Measurements from ENCODE around the gene RGS7BP. TPM values are rescaled to one million over a fixed set of nuclear protein-coding genes. Genes with fewer than 3 reads are reported as not detected.

RGS7BP gene
- total RNA-seq, 1 experiment from 2014 or later = 0.33 TPM

DNA sequence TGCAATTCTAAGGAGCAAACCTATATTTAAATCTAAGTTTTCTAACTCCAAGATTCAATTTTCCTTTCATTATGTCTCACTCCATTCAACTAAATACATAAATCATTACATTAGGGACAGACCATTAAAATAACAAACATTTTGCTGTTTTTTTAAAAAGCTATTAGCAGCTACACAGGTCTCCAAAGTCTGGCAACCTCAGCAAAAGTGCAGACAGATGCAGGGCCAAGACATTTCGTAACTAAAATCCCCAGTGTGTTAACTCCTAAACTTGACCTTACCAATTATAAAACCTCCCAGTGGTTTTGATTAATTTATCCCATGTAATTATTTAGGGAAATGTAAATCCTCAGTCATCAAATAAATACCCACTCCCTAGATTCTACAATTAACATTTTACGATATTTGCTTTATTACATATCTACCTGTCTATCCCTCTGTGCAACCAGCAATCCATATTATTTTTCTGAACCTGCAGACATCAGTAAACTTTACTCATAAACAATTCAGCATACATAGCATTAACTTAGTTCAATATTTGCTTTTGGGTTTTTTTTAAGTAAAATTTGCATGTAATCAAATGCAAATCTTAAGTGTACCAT is 64.7 kb downstream of the RGS7BP start:
- Mint-ChIP-seq H3K4me1 (no peaks in the 10 kb centered on the region), H3K36me3 (ENCODE audit: insufficient read depth in 1 of 3, low read depth in 3 of 3) (no peaks in the 10 kb centered on the region)

More for the DNA sequence above, 64.7 kb downstream of the RGS7BP start:
- Histone ChIP-seq H2BK5ac (ENCODE audit: insufficient read length, low read length) (no peak overlapping the region), H2BK12ac (ENCODE audit: insufficient read length, low read depth, low read length) (no peak overlapping the region), H3K14ac (ENCODE audit: insufficient read depth, low read length) (no peak overlapping the region), H3T11ph (ENCODE audit: low read length) (no peak overlapping the region), H2BK20ac (ENCODE audit: low read depth, low read length, poor library complexity, severe bottlenecking) (no peak overlapping the region), H2BK15ac (ENCODE audit: low read depth, low read length) (no peak overlapping the region), H3K56ac (ENCODE audit: insufficient read length, low read depth, low read length) (no peak overlapping the region), H3K23me2 (ENCODE audit: insufficient read length, low read depth, low read length, poor library complexity, severe bottlenecking) (no peaks in the 10 kb centered on the region), H3K23ac (ENCODE audit: insufficient read length, low read depth, low read length) (no peak overlapping the region), H3K27ac (ENCODE audit: insufficient read length, low read depth, low read length) (no peak overlapping the region), H3K9me3 (ENCODE audit: control insufficient read depth, low read depth, low read length) (no peaks in the 10 kb centered on the region), H3K4me2 (ENCODE audit: insufficient read depth, insufficient read length, low read length) (no peak overlapping the region), H4K20me1 (ENCODE audit: control insufficient read depth, insufficient read depth, insufficient read length) (no peaks in the 10 kb centered on the region), H2AK5ac (ENCODE audit: insufficient read length, low read length) (no peak overlapping the region), H3K4ac (ENCODE audit: low read depth, low read length) (no peak overlapping the region), H2BK120ac (ENCODE audit: low read depth, low read length, poor library complexity, severe bottlenecking) (no peak overlapping the region), H4K91ac (ENCODE audit: insufficient read length, low read depth, low read length) (no peak overlapping the region), H3K9ac (ENCODE audit: extremely low read depth, insufficient read length, low read length) (no peak overlapping the region), H3K18ac (ENCODE audit: insufficient read length, low read depth, low read length) (no peak overlapping the region), H2AFZ (ENCODE audit: low read length) (no peak overlapping the region), H3K79me1 (ENCODE audit: insufficient read depth, low read depth, low read length, poor library complexity, severe bottlenecking) (no peaks in the 10 kb centered on the region), H4K8ac (replicated peaks; ENCODE audit: insufficient read length, low read depth, low read length) (no peak overlapping the region), H4K5ac (ENCODE audit: insufficient read length, low read depth, low read length) (no peak overlapping the region), H3K4me1 (ENCODE audit: insufficient read depth, low read length) (no peaks in the 10 kb centered on the region), H3K27me3 (ENCODE audit: insufficient read depth, low read length) (no peaks in the 10 kb centered on the region), H3K79me2 (ENCODE audit: insufficient read depth, low read length) (no peaks in the 10 kb centered on the region)
- Mint-ChIP-seq H3K27ac (no peak overlapping the region), H3K4me3 (no peak overlapping the region), H3K27me3 (ENCODE audit: low read depth) (no peaks in the 10 kb centered on the region; the same call in 1 of the 2 replicates), H3K9me3 (no peaks in the 10 kb centered on the region)
- WGBS (ENCODE audit: extremely low coverage, insufficient read length, low lambda C conversion rate) = no CpG with 5 or more reads among the region's 2 CpGs
- TF ChIP-seq, protein P1, sequence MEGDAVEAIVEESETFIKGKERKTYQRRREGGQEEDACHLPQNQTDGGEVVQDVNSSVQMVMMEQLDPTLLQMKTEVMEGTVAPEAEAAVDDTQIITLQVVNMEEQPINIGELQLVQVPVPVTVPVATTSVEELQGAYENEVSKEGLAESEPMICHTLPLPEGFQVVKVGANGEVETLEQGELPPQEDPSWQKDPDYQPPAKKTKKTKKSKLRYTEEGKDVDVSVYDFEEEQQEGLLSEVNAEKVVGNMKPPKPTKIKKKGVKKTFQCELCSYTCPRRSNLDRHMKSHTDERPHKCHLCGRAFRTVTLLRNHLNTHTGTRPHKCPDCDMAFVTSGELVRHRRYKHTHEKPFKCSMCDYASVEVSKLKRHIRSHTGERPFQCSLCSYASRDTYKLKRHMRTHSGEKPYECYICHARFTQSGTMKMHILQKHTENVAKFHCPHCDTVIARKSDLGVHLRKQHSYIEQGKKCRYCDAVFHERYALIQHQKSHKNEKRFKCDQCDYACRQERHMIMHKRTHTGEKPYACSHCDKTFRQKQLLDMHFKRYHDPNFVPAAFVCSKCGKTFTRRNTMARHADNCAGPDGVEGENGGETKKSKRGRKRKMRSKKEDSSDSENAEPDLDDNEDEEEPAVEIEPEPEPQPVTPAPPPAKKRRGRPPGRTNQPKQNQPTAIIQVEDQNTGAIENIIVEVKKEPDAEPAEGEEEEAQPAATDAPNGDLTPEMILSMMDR (conservative IDR thresholded peaks at IDR 0.05) = no peak
- no peak for DNase-seq

Measured in H9 (cell line).